Endothelial cell of umbilical vein (primary cell): ENCODE measurements around the gene MIER1. TPM values are rescaled to one million over a fixed set of nuclear protein-coding genes. Genes with fewer than 3 reads are reported as not detected.

ENCODE experiments used
- BruUV-seq: library from RNA; stranded (reverse); fragments of 400-500 nt; replicated peaks from 2 replicates; lab custom pipeline; 2021; lab: Mats Ljungman, UMichigan
- CTCF ChIA-PET: fragments of 300-600, 350-600 bp; sonication (Branson Sonifier 250); formaldehyde crosslinking; loops from one replicate; lab custom pipeline; 2021; ENCODE audit warnings: antibody characterized with exemption, inconsistent platforms; lab: Charles Lee
- POLR2A ChIA-PET: fragments of 300-600, 350-600 bp; sonication (Branson Sonifier 250); formaldehyde crosslinking; loops from one replicate; lab custom pipeline; 2021; ENCODE audit warnings: antibody characterized with exemption, inconsistent platforms; lab: Charles Lee
- DNase-seq: peaks from one replicate; pipeline ENCODE4 v3.0.0-alpha.2; 2011; ENCODE audit warnings: low read depth, low spot score
- FAIRE-seq: peaks from 2 replicates; lab custom pipeline; 2011; peaks lifted over from hg19 to GRCh38; lab: Jason Lieb, UNC
- H2AFZ ChIP-seq: 2 replicates; pipeline ENCODE4 v1.6.0; 2012; ENCODE audit warnings: low read depth, low read length, control low read depth, inconsistent platforms
- H3K27ac ChIP-seq: 2 replicates; pipeline ENCODE4 v1.5.1; 2011; ENCODE audit warnings: low read depth, mild to moderate bottlenecking, control low read depth, low read length, moderate library complexity; ENCODE audit not compliant: insufficient read depth
- H3K27me3 ChIP-seq, 2 experiments: 2 replicates each; pipeline versions ENCODE4 v1.6.0 to v1.6.1; 2011; ENCODE audit warnings: low read length in 2 of 2, mixed read lengths in 1 of 2; ENCODE audit not compliant: control insufficient read depth in 2 of 2, insufficient read depth in 2 of 2
- H3K36me3 ChIP-seq, 2 experiments: 2 replicates in 1 of 2; 3 replicates in 1 of 2; pipeline ENCODE4 v1.5.1; 2011; ENCODE audit warnings: low read length in 2 of 2, mild to moderate bottlenecking in 1 of 2, moderate library complexity in 1 of 2; ENCODE audit not compliant: control insufficient read depth in 2 of 2, insufficient read depth in 2 of 2; ENCODE audit errors: extremely low read depth in 1 of 2
- H3K4me1 ChIP-seq: 3 replicates; pipeline ENCODE4 v1.5.1; 2011; ENCODE audit warnings: mild to moderate bottlenecking, low read length; ENCODE audit not compliant: control insufficient read depth, insufficient read depth; ENCODE audit errors: extremely low read depth
- H3K4me2 ChIP-seq: 2 replicates; pipeline ENCODE4 v1.6.1; 2011; ENCODE audit warnings: low read length, control low read depth, mixed read lengths; ENCODE audit not compliant: insufficient read depth
- H3K4me3 ChIP-seq, 3 experiments: fragments of 200-600 bp in 1 of 3; sonication (generic), shearing (Covaris generic) in 1 of 3; replicated peaks in 1 of 3; 2 replicates each; pipeline ENCODE4 v1.5.1; 2011 to 2016; ENCODE audit warnings: control low read depth in 3 of 3, low read length in 3 of 3, mild to moderate bottlenecking in 2 of 3, inconsistent platforms in 1 of 3, low read depth in 1 of 3, moderate library complexity in 1 of 3; ENCODE audit not compliant: insufficient read depth in 1 of 3
- H3K79me2 ChIP-seq: 2 replicates; pipeline ENCODE4 v1.6.0; 2012; ENCODE audit warnings: low read length, inconsistent platforms; ENCODE audit not compliant: control insufficient read depth, insufficient read depth
- H3K9ac ChIP-seq: replicated peaks from 2 replicates; pipeline ENCODE3; 2011; ENCODE audit warnings: low read length, control low read depth; ENCODE audit not compliant: insufficient read depth; ENCODE audit errors: extremely low read depth
- H3K9me1 ChIP-seq: replicated peaks from 3 replicates; pipeline ENCODE4 v1.6.0; 2011; ENCODE audit warnings: mild to moderate bottlenecking, low read length; ENCODE audit not compliant: control insufficient read depth, insufficient read depth; ENCODE audit errors: extremely low read depth
- H3K9me3 ChIP-seq: replicated peaks from 2 replicates; pipeline ENCODE4 v1.5.1; 2012; ENCODE audit warnings: low read length, inconsistent platforms; ENCODE audit not compliant: control insufficient read depth, insufficient read depth
- H4K20me1 ChIP-seq: replicated peaks from 2 replicates; pipeline ENCODE3; 2011; ENCODE audit warnings: mild to moderate bottlenecking, low read length; ENCODE audit not compliant: control insufficient read depth, insufficient read depth; ENCODE audit errors: extremely low read depth
- EZH2 ChIP-seq: IDR thresholded peaks from 2 replicates; pipeline ENCODE4 v1.6.1; 2012; ENCODE audit warnings: borderline replicate concordance, low read depth, mild to moderate bottlenecking, moderate library complexity, low read length, inconsistent platforms; ENCODE audit not compliant: severe bottlenecking
- FOS ChIP-seq: IDR thresholded peaks from 2 replicates; pipeline ENCODE4 v1.6.1; 2011; ENCODE audit warnings: mild to moderate bottlenecking, low read length, moderate library complexity, borderline replicate concordance; ENCODE audit not compliant: insufficient read depth
- GATA2 ChIP-seq: IDR thresholded peaks from 2 replicates; pipeline ENCODE4 v1.7.0; 2011; ENCODE audit warnings: low read depth, mild to moderate bottlenecking, moderate library complexity, mixed read lengths, low read length; ENCODE audit not compliant: insufficient read length, insufficient read depth
- JUN ChIP-seq: IDR thresholded peaks from 2 replicates; pipeline ENCODE4 v1.6.1; 2011; ENCODE audit warnings: borderline replicate concordance, low read depth; ENCODE audit not compliant: insufficient read length, insufficient read depth
- MYC ChIP-seq: IDR thresholded peaks from one replicate; pipeline ENCODE4 v1.6.1; 2011; ENCODE audit warnings: mild to moderate bottlenecking, low read depth, low read length
- POLR2A ChIP-seq: IDR thresholded peaks from 2 replicates; pipeline ENCODE4 v1.6.1; 2012; ENCODE audit warnings: low read depth, mild to moderate bottlenecking, control low read depth, low read length
- POLR2AphosphoS5 ChIP-seq: IDR thresholded peaks from 2 replicates; pipeline ENCODE4 v1.6.1; 2012; ENCODE audit warnings: low read depth, mild to moderate bottlenecking, control low read depth, low read length, moderate library complexity; ENCODE audit not compliant: insufficient read depth
- dilution Hi-C: fragments of 300-500 bp; cut with MboI; formaldehyde crosslinking; loops from one replicate; pipeline ENCODE4 v1.15.0; 2019; ENCODE audit warnings: low sequenced_read_pairs; ENCODE audit not compliant: extremely low pct_ligation_motif_present
- intact Hi-C: fragments of 100-400 bp; cut with micrococcal nuclease; formaldehyde crosslinking; loops from one replicate; pipeline ENCODE4 v1.10.0; 2022
- polyA plus RNA-seq, 4 experiments: library from polyadenylated mRNA; depleted of rRNA in 3 of 4; stranded (reverse) in 3 of 4; unstranded in 1 of 4; fragments of >200 nt; gene quantifications; 2 replicates each; pipeline versions ENCODE4 v1.2.1 to v1.2.3, GENCODE V29; 2011 to 2012; ENCODE audit warnings: missing spikeins in 1 of 4
- total RNA-seq: library from RNA; stranded (reverse); gene quantifications from 2 replicates; pipeline ENCODE4 v1.2.3, GENCODE V29; 2021
- TF ChIP-seq, protein P1 (sequence below): IDR thresholded peaks from 2 replicates; pipeline ENCODE4 v1.6.1; 2011; ENCODE audit not compliant: insufficient read depth, insufficient read length
- TF ChIP-seq, protein P2 (sequence below), 2 donors: IDR thresholded peaks; 1 replicate in 1 of 2; 2 replicates in 1 of 2; pipeline ENCODE4 v1.5.1; 2011; ENCODE audit warnings: low read length in 2 of 2, mild to moderate bottlenecking in 2 of 2, moderate library complexity in 2 of 2, control low read depth in 1 of 2, inconsistent platforms in 1 of 2, low read depth in 1 of 2; ENCODE audit not compliant: insufficient read depth in 1 of 2; ENCODE audit errors: extremely low read depth in 1 of 2

Gene MIER1
- total and polyA plus RNA-seq, 2 donors (not counting 3 experiments of a cell fraction or from before 2014, with no cell fraction given), result 7.3 to 36.8 TPM

DNA sequence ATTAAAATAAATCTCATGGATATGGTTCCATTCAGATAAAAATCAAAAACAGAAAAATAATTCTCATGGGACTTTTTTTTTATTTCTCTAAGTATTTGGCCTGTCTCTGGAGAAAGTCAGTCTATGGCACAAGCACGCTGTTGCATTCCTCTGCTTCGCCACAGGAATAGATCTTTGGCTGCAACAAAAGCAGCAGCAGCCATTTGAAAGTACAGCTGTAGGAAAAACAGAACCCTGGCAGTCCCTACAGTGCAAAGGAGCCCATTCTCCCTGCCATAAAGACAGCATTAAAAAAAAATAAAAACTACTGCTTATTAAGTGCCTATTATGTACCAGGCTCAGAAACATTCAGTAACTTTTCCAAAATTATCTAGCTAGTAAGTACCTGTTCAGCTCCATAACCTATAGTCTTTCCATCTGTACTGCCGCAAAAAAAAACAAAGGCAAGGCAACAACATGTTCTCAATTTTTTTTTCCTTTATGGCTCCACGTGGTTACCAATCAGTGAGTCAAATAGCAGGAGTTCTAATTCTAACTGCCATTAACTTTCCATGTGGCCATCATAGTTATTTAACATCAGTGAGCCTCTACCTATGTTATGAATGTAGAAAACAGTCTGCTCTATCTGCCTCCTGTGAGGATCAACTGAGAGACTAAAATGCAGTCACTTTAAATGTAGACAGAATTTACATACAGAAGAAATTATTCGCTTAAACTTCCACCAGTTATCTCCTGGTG lies 106.5 kb downstream of the MIER1 start:
- Histone ChIP-seq H3K36me3 (no peaks in the 10 kb centered on the region), H3K27me3 (no peaks in the 10 kb centered on the region), H3K9me3 (no peaks in the 10 kb centered on the region), H2AFZ (no peak overlapping the region), H3K4me2 (no peak overlapping the region), H3K4me1 (no peaks in the 10 kb centered on the region), H3K9me1 (no peaks in the 10 kb centered on the region), H3K27ac (no peak overlapping the region), H3K79me2 (no peaks in the 10 kb centered on the region), H3K4me3 (no peak overlapping the region), H4K20me1 (no peaks in the 10 kb centered on the region), H3K9ac (no peak overlapping the region)
- dilution Hi-C loops, result no loop called here
- ChIA-PET POLR2A (no interaction called here), CTCF (interaction anchor here (2.9 kb wide), 1 partner anchor 118 kb away, joined by 8 read pairs; no protein-coding TSS in a partner anchor)
- no TSS peak for BruUV-seq
- FAIRE-seq (no peak), DNase-seq (no peak)
- intact Hi-C loops, result no loop called here
- TF ChIP-seq GATA2 (no peak), EZH2 (no peak), FOS (no peak), JUN (no peak), POLR2AphosphoS5 (no peak), POLR2A (no peak), MYC (no peak)
- TF ChIP-seq, protein P1, sequence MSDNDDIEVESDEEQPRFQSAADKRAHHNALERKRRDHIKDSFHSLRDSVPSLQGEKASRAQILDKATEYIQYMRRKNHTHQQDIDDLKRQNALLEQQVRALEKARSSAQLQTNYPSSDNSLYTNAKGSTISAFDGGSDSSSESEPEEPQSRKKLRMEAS, result no peak
- TF ChIP-seq, protein P2, sequence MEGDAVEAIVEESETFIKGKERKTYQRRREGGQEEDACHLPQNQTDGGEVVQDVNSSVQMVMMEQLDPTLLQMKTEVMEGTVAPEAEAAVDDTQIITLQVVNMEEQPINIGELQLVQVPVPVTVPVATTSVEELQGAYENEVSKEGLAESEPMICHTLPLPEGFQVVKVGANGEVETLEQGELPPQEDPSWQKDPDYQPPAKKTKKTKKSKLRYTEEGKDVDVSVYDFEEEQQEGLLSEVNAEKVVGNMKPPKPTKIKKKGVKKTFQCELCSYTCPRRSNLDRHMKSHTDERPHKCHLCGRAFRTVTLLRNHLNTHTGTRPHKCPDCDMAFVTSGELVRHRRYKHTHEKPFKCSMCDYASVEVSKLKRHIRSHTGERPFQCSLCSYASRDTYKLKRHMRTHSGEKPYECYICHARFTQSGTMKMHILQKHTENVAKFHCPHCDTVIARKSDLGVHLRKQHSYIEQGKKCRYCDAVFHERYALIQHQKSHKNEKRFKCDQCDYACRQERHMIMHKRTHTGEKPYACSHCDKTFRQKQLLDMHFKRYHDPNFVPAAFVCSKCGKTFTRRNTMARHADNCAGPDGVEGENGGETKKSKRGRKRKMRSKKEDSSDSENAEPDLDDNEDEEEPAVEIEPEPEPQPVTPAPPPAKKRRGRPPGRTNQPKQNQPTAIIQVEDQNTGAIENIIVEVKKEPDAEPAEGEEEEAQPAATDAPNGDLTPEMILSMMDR (IDR thresholded peaks at IDR 0.05; ENCODE audit: extremely low read depth in 1 of 2, insufficient read depth in 1 of 2, low read depth in 1 of 2, low read length in 2 of 2), result no peak
